K562 (cell line): ENCODE data around the gene TRMT112. TPM values are rescaled to one million over a fixed set of nuclear protein-coding genes. Genes with fewer than 3 reads are reported as not detected.

Experiments used
- ATAC-seq: fragments of 200-7000 bp; cut with Tn5 transposase; 3 replicates; pipeline ENCODE4 v1.9.1; 2020; ENCODE audit warnings: moderate library complexity
- BruUV-seq: library from RNA; stranded (reverse); fragments of 400-500 nt; replicated peaks from 2 replicates; lab custom pipeline; 2021; lab: Mats Ljungman, UMichigan
- CTCF ChIA-PET: fragments of 300-600 bp; formaldehyde crosslinking; extraction: SDS; loops from one replicate; lab custom pipeline; 2021; ENCODE audit warnings: low intra/inter-chr PET ratio; lab: Yijun Ruan, JAX
- POLR2A ChIA-PET: fragments of 300-600, 350-650 bp; sonication (Branson Sonifier 250); formaldehyde crosslinking; extraction: SDS; loops from one replicate; lab custom pipeline; 2021; ENCODE audit warnings: antibody characterized with exemption, inconsistent platforms; lab: Yijun Ruan, JAX
- DNase-seq, 4 experiments: peaks; one replicate each; pipeline versions ENCODE4 v3.0.0 to v3.0.0-alpha.2; 2011 to 2018; ENCODE audit warnings: low spot score in 3 of 4, mixed read lengths in 3 of 4; ENCODE audit errors: extremely low read depth in 1 of 4
- FAIRE-seq: peaks from 2 replicates; lab custom pipeline; 2011; peaks lifted over from hg19 to GRCh38; lab: Jason Lieb, UNC
- H2AFZ ChIP-seq: 2 replicates; pipeline ENCODE4 v1.6.0; 2011; ENCODE audit warnings: low read depth, low read length, control low read depth, inconsistent platforms
- H3K27ac ChIP-seq: fragments of 200-600 bp; 3 replicates; pipeline ENCODE4 v1.8.0; 2011; ENCODE audit warnings: low read depth, mild to moderate bottlenecking, control low read depth, inconsistent platforms, low read length, moderate library complexity, mixed read lengths; ENCODE audit errors: extremely low read depth
- H3K27me3 ChIP-seq, 2 experiments: fragments of 300-600 bp in 1 of 2; 2 replicates in 1 of 2; 3 replicates in 1 of 2; pipeline versions ENCODE4 v1.6.0 to v1.8.0; 2011; ENCODE audit warnings: inconsistent platforms in 2 of 2, low read length in 2 of 2, mild to moderate bottlenecking in 1 of 2, mixed read lengths in 1 of 2, moderate library complexity in 1 of 2; ENCODE audit not compliant: control insufficient read depth in 2 of 2, insufficient read depth in 2 of 2
- H3K36me3 ChIP-seq: fragments of 300-600 bp; 3 replicates; pipeline ENCODE4 v1.8.0; 2011; ENCODE audit warnings: mild to moderate bottlenecking, low read length, inconsistent platforms; ENCODE audit not compliant: control insufficient read depth, insufficient read depth
- H3K4me1 ChIP-seq, 2 experiments: fragments of 200-600 bp in 1 of 2; replicated peaks in 1 of 2; 2 replicates in 1 of 2; 3 replicates in 1 of 2; pipeline versions ENCODE4 v1.5.1 to v1.8.0; 2011; ENCODE audit warnings: inconsistent platforms in 2 of 2, low read length in 2 of 2, mild to moderate bottlenecking in 1 of 2, mixed read lengths in 1 of 2, moderate library complexity in 1 of 2; ENCODE audit not compliant: control insufficient read depth in 2 of 2, insufficient read depth in 2 of 2
- H3K4me2 ChIP-seq: 2 replicates; pipeline ENCODE4 v1.6.1; 2011; ENCODE audit warnings: low read length, control low read depth, inconsistent platforms, mixed read lengths; ENCODE audit not compliant: insufficient read depth
- H3K4me3 ChIP-seq: fragments of 200-600 bp; sonication (generic), shearing (Covaris generic); 2 replicates; pipeline ENCODE4 v1.5.1; 2016; ENCODE audit warnings: control low read depth, inconsistent platforms
- H3K79me2 ChIP-seq: fragments of 200-600 bp; 3 replicates; pipeline ENCODE4 v1.8.0; 2011; ENCODE audit warnings: low read length, inconsistent platforms; ENCODE audit not compliant: control insufficient read depth, insufficient read depth
- H3K9ac ChIP-seq, 2 experiments: 2 replicates each; pipeline versions ENCODE4 v1.6.0 to v1.6.1; 2011; ENCODE audit warnings: low read depth in 2 of 2, low read length in 2 of 2, control low read depth in 1 of 2, inconsistent platforms in 1 of 2, mild to moderate bottlenecking in 1 of 2, mixed read lengths in 1 of 2; ENCODE audit not compliant: insufficient read depth in 1 of 2
- H3K9me1 ChIP-seq: one replicate; pipeline ENCODE4 v1.6.0; 2011; ENCODE audit warnings: inconsistent platforms, mild to moderate bottlenecking, low read length, moderate library complexity; ENCODE audit not compliant: control insufficient read depth, insufficient read depth
- H3K9me3 ChIP-seq: replicated peaks from 2 replicates; pipeline ENCODE4 v1.5.1; 2011; ENCODE audit warnings: low read depth, low read length, inconsistent platforms; ENCODE audit not compliant: control insufficient read depth, insufficient read depth
- H4K20me1 ChIP-seq: replicated peaks from 2 replicates; pipeline ENCODE4 v1.6.1; 2011; ENCODE audit warnings: low read length, inconsistent platforms, mixed read lengths; ENCODE audit not compliant: control insufficient read depth, insufficient read depth
- IFI16 ChIP-seq: fragments of 250-450 bp; sonication (Bioruptor Pico); IDR thresholded peaks from 2 replicates; pipeline ENCODE4 v2.1.2; 2022; ENCODE audit warnings: mild to moderate bottlenecking, inconsistent platforms
- POLR2G ChIP-seq: fragments of 200-400 bp; formaldehyde crosslinking; IDR thresholded peaks from 2 replicates; pipeline ENCODE4 v1.6.1; 2017; ENCODE audit warnings: low read depth, mild to moderate bottlenecking, antibody characterized with exemption, low read length, moderate library complexity
- RBM17 ChIP-seq: fragments of 200-400 bp; formaldehyde crosslinking; IDR thresholded peaks from 2 replicates; pipeline ENCODE4 v1.6.1; 2017; ENCODE audit warnings: low read depth, mild to moderate bottlenecking, low read length, borderline replicate concordance
- RCOR1 ChIP-seq, 2 experiments: IDR thresholded peaks; 2 replicates each; pipeline ENCODE4 v1.6.1; 2012; ENCODE audit warnings: low read depth in 2 of 2, low read length in 2 of 2, borderline replicate concordance in 1 of 2, improper control_type of control experiment in 1 of 2
- RFX7 ChIP-seq: fragments of 250-450 bp; sonication (Bioruptor Pico); IDR thresholded peaks from 2 replicates; pipeline ENCODE4 v1.5.1; 2021; ENCODE audit warnings: mild to moderate bottlenecking
- TFAM ChIP-seq: fragments of 250-450 bp; sonication (Bioruptor Pico); conservative IDR thresholded peaks from 2 replicates; pipeline ENCODE4 v1.5.0; 2021; ENCODE audit warnings: mild to moderate bottlenecking, moderate library complexity
- ZBTB8A ChIP-seq: fragments of 450-650 bp; IDR thresholded peaks from 2 replicates; pipeline ENCODE4 v1.6.1; 2018; ENCODE audit warnings: mild to moderate bottlenecking, moderate library complexity; ENCODE audit not compliant: partially characterized antibody
- WGBS: fragments of 100-300 bp; shearing (Covaris generic); methylation state at CpG from one replicate; pipeline ENCODE4 v1.1.6; 2016; ENCODE audit warnings: low coverage, mixed read lengths; ENCODE audit not compliant: insufficient coverage; ENCODE audit errors: missing lambda C conversion rate; 5-methylcytosine and 5-hydroxymethylcytosine counted together
- in situ Hi-C: fragments of 300-500 bp; cut with MboI; formaldehyde crosslinking; loops from 4 replicates; pipeline ENCODE4 v1.15.0; 2018; ENCODE audit warnings: inconsistent platforms, mixed read lengths
- intact Hi-C: fragments of 100-400 bp; cut with micrococcal nuclease; formaldehyde crosslinking; loops from 2 replicates; pipeline ENCODE4 v1.14.2; 2022
- polyA plus RNA-seq, 8 experiments: library from polyadenylated mRNA; depleted of rRNA in 4 of 8; stranded (reverse) in 5 of 8; unstranded in 3 of 8; fragments of >200 nt; fragmentation: Nextera tagmentation in 2 of 8; fragmentation: Illumina TruSeq in 1 of 8; extraction: Ambion mirVana in 2 of 8; extraction: Trizol in 1 of 8; gene quantifications; 2 replicates each; pipeline versions ENCODE4 v1.2.1 to v1.2.3, GENCODE V29; 2011 to 2014; ENCODE audit warnings: inconsistent platforms in 1 of 8, missing spikeins in 1 of 8
- total RNA-seq, 7 experiments: library from RNA; depleted of rRNA in 6 of 7; stranded (reverse); fragments of >200 nt in 6 of 7; fragmentation: Illumina TruSeq in 2 of 7; extraction: Trizol in 2 of 7; gene quantifications; 2 replicates each; pipeline versions ENCODE4 v1.2.1 to v1.2.3, GENCODE V29; 2011 to 2021; ENCODE audit warnings: low replicate concordance in 1 of 7
- TF ChIP-seq, protein P1 (sequence below): fragments of 450-650 bp; IDR thresholded peaks from 2 replicates; pipeline ENCODE4 v1.7.0; 2016; ENCODE audit warnings: borderline replicate concordance

TRMT112 gene
- total and polyA plus RNA-seq, 9 of the 15 experiments (the other 6 are each of a cell fraction or from before 2014, with no cell fraction given), result 162 to 444 (median 300) TPM

DNA sequence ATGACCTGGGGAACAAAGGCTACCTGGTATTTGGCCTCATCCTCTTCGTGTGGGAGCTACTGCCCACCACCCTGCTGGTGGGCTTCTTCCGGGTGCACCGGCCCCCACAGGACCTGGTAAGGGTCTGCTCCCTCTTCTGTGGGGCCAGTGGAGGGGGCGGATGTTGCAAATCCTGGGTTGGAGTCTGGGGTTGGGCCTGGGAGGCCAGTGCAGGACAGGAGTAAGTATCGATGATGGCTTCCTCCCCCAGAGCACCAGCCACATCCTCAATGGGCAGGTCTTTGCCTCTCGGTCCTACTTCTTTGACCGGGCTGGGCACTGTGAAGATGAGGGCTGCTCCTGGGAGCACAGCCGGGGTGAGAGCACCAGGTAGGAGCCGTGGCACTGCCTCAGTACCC, 29.0 kb downstream of the TRMT112 start:
- H3K79me2 ChIP-seq, result peaks cover 10% of the 10 kb centered on the region; the same call in 1 of the 3 replicates
- no peaks in the 10 kb centered on the region for H3K36me3 ChIP-seq
- H3K27ac ChIP-seq, result no peak overlapping the region
- peaks cover 7 to 67% of the 10 kb centered on the region in 2 experiments; a peak in 4 of 5 replicates for H3K4me1 ChIP-seq
- BruUV-seq, result no TSS peak
- peaks cover 11 to 22% of the 10 kb centered on the region in 2 experiments; a peak in 4 of 5 replicates for H3K27me3 ChIP-seq
- intact Hi-C loops (no loop called here), in situ Hi-C loops (no loop called here)
- H2AFZ ChIP-seq, result no peak overlapping the region
- no peak overlapping the region for H3K4me3 ChIP-seq
- H3K4me2 ChIP-seq, result no peak overlapping the region
- FAIRE-seq (no peak), ATAC-seq (no peak), DNase-seq (no peak)
- H4K20me1 ChIP-seq, result no peaks in the 10 kb centered on the region
- no peak for TF ChIP-seq RCOR1 (IDR thresholded peaks at IDR 0.05; ENCODE audit: borderline replicate concordance in 1 of 2, low read depth in 2 of 2, low read length in 2 of 2)
- TF ChIP-seq POLR2G, result 0 out of 2 replicates have a peak, but pooled peaks have one; percentile 5
- TF ChIP-seq IFI16 (CRISPR knock-in tag), result no peak
- TF ChIP-seq RBM17, result no peak
- TF ChIP-seq, protein P1, sequence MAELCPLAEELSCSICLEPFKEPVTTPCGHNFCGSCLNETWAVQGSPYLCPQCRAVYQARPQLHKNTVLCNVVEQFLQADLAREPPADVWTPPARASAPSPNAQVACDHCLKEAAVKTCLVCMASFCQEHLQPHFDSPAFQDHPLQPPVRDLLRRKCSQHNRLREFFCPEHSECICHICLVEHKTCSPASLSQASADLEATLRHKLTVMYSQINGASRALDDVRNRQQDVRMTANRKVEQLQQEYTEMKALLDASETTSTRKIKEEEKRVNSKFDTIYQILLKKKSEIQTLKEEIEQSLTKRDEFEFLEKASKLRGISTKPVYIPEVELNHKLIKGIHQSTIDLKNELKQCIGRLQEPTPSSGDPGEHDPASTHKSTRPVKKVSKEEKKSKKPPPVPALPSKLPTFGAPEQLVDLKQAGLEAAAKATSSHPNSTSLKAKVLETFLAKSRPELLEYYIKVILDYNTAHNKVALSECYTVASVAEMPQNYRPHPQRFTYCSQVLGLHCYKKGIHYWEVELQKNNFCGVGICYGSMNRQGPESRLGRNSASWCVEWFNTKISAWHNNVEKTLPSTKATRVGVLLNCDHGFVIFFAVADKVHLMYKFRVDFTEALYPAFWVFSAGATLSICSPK, result no peak
- no peak for TF ChIP-seq TFAM (CRISPR knock-in tag)
- no peak for TF ChIP-seq RFX7
- TF ChIP-seq ZBTB8A, result no peak
- no peaks in the 10 kb centered on the region for H3K9me1 ChIP-seq
- H3K9me3 ChIP-seq, result no peaks in the 10 kb centered on the region
- CTCF ChIA-PET, result no interaction called here
- WGBS, result 58% methylated on average over 8 of the region's 9 CpGs
- peak overlapping the region in 1 of 2 experiments; percentile 75; a peak in 1 of 4 replicates for H3K9ac ChIP-seq
- POLR2A ChIA-PET, result interaction anchor here (0.9 to 1.4 kb wide), 3 partner anchors 14 to 82 kb away, joined by 3 to 5 read pairs (median 4); partner anchors contain the start of gene FERMT3
